C4-2B (cell line): Measurements from ENCODE around the gene COTL1.

ENCODE experiments used
- CTCF ChIP-seq: fragments of 450-650 bp; conservative IDR thresholded peaks from 2 replicates; pipeline ENCODE4 v1.5.1; 2017; ENCODE audit warnings: mild to moderate bottlenecking
- ZFX ChIP-seq: fragments of 450-650 bp; IDR thresholded peaks from 2 replicates; pipeline ENCODE4 v1.6.1; 2017

- TF ChIP-seq CTCF = no peak
- no peak for TF ChIP-seq ZFX
These were observed 33.2 kb downstream of the COTL1 start for GRCh38 chr16:84584678-84585077.
